ENCODE data around the gene PFKM.
A peak's percentile ranks its signal among the peaks of the same experiment; 100 is the strongest.
"Not testable (repeated sequence)": the region's sequence is repeated elsewhere in the genome, so short reads cannot be mapped to it uniquely, and the experiment has no call there.

PFKM gene

DNA sequence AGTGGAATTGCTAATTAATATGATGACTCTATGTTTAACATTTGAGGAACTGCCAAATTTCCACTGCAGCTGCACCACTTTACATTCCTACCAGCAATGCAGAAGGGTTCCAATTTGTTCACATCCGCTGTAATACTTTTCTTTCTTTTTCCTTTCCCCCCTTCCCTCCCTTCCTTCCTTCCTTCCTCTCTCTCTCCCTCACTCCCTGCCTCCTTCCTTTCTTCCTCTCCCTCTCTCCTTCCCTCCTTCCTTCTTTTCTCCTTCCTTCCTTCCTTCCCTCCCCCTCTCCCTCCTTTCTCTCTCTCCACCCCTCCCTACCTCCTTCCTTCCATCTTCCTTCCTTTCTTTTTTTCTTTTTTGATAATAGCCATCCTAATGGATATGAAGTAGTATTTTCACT is 3.2 kb upstream of the PFKM start:
- DNase-seq = no peak

DNA sequence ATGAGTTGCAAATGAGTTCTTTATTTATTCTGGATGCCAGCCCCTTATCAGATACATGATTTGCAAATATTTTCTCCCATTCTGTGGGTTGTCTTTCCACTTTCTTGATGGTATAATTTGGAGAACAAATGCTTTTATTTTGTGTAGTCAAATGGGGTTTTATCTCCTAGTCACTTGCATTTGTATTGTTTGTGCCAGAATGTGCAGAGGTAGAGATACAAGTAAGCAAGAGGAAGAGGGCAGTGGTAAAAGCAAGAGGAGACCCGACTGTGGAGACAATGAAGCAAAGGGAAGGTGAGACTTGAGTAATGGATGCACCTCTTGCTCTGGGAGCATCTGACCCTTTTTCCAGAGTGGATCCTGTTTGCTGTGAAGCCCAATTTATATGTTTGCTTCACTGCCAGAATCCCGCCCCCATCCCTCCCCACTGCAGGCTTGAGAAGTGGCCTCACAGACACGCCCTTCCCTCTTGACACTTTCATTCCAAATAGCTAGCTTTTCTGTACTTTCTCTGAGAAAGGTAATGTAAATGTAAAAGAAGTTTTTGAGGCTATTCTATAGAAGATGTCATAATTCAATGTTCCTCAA is 786 bp upstream of the PFKM start:
- DNase-seq = no peak

DNA sequence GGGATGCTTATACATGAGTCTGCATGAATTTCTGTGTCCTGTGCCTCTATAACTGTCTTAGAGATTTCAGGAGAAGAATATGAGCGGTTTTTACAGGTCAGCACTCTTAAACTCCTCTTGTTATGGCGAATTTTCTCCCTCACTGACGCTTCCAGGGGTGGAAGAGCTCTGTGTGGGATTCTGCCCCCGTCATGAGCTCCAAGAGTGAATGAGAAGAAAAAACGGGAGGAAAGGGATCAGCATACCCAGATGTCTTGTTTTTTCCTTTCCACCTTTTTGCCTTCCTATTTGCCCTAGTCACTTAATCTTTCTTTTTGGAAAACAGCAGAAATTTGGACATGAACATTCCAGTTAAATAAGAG is 651 bp downstream of the PFKM start:
- no peak for DNase-seq

DNA sequence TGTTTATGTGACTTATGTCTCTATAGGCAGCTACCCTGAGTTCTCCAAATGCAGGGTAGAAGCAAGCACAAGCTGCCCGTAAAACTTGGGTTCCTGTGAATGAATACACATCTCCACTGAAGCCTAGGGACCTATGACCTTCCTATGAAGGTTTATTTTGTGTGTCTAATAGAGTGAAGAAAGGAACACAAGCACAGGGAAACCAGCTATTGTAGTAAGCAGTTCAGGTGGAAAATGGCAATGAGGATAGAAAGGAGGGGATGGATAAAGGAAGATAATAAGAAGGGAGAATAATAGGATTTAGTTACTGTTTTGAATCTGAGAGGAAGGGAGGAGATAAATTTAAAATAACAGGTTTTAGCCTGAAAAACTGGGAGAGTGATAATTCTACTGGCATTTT is 2.4 kb downstream of the PFKM start:
- no peak for DNase-seq

DNA sequence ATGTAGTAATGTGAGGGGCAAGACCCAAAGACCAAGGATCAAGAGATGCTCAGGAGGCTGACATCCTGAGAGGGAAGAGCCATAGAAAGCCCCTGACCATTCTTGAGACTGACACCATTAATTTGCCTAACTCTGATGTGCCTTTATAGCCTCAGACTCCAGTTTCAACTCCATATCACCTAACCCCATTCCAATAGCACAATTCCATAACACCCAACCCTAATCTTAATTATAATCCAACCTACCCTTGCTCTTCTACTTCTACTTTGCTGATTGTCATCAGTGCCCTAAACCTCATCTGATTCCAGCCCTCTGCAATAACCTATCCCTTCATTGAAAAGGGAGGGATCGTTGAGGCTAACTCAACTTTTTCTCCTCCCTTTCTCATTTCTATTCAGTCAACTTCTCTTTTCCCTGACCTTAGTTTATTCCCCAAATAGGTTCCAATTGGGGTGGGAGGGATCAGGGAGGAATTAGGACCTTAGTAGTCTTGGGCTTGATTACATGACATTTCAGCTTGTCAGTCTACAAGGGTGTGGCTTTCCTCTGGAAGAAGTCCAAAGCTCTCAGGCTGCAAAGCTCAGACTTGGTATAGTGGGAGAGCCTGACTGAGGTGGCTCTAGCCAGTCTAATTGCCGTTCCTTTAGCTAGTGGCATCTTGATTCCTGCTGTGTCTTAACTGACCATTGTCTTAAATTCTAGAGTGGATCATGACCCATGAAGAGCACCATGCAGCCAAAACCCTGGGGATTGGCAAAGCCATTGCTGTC is 3.1 kb downstream of the PFKM start:
- DNase-seq = no peak

DNA sequence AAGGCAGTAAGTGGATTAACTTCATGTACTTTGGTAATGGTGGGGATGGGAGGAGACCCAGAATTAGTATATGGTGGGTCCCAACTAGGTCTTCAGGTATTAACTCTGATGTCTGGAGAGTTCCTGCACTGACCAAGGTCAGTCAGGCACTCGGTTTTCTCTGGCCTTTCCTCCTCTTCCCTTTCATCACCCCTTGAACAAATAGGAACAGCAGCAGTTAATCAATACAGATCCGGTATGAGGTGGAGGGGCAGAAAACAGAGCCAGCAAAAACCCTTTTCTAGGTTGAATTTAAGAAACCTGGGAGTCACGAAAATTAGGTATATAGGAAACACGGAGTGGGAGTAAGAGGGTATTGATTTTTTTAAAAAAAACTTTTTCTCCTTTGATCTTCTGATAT is 4.0 kb downstream of the PFKM start:
- no peak for DNase-seq

DNA sequence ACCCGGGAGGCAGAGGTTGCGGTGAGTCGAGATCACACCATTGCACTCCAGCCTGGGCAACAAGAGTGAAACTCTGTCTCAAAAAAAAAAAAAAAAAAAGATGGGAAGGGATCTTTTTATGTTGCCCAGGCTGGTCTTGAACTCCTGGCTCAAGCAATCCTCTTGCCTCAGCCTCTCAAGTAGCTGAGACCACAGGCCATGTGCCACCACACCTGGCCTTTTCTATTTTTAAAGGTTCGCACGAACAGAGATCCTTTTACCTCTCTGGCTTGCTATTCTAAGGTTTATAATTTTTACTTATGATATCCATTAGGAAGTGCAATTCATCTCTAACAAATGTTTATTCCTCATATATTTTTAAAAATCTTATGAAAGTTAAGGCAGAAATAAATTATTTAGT is 6.4 kb downstream of the PFKM start:
- DNase-seq = not testable (repeated sequence)

DNA sequence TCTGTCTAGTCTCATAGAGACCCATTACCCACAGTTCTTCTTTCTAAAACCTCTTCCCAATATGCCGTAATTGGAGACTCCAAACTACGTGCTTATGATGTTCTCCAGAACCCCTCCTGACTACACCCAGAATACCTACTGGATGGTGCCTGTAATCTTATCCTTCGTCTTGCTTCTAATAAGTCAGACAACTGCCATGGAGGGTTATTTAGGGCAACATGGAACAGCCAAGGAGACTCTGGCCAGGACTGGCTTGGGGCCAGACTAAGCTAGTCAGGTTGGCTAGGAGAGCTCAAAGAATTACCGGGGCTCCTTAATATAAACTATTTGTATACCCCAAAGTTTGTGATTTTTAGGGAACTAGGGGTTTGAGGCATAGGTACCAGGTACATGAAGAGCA is 6.8 kb downstream of the PFKM start:
- no peak for DNase-seq

DNA sequence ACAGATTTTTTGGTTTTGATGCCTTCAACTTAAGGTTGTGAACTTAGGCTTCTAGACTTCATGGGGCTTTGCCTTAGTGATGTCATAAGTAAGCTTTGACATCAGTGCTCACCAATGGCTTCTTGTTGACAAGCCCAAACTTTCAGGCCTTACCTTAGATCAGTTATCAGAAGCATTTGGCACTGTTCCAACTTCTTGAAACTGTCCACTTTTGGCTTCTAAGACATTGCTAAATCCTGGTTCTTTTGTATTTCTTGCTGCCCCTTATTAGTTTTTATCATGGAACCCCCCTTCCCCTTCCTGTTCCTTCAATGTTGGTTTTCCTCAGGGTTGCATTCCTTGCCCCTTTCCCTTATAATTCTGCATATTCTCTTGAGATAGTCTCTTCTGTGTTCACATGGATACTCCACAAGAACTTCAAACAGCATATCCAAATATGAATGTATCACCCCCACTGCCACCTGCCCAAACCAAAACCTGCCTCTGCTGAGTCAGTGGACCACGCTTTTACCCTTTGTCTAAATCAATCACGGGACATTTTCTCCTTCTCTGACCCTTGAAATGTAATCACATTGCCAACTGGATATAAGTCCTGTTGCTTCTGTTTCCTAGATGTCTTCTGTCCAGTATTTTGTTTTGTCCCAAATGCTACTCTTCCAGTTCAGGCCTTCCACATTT is 7.9 kb downstream of the PFKM start:
- DNase-seq = no peak

DNA sequence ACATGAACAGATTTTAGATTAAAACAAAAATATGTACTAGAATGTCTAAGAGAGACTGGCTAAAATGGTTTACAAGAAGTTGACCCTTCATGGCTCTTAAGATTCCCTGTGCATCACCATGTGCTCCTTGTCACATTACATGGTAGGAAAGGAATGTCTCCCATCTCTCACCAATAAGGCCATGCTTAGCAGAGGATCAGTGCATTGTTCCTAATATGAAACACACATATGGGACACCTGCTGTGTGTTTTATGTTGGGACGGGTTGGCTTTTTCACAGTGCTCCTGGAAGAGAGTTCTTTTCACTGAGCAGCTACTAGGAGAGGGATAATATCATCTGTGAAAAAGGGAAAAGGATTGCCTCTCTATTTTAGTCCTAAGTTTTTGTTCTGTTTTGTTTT is 9.6 kb downstream of the PFKM start:
- DNase-seq = no peak

DNA sequence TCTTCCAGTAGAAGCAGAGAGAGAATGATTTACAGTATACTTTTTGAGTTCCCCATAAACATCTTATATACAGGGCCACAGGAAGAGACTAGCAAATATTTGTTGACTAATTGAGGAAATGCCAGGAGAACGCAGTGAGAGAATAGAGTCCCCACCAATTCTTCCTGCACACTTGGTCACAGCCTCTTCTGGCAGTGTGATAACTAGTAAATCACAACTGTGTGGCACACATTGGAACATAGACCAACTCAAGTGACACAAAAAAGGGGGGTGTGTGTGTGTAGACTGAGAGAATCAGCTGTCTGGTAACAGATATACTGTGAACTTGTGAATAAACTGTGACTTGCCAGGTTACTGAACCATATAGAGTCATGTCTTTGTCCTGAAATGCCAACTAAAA is 10.2 kb downstream of the PFKM start:
- no peak for DNase-seq

DNA sequence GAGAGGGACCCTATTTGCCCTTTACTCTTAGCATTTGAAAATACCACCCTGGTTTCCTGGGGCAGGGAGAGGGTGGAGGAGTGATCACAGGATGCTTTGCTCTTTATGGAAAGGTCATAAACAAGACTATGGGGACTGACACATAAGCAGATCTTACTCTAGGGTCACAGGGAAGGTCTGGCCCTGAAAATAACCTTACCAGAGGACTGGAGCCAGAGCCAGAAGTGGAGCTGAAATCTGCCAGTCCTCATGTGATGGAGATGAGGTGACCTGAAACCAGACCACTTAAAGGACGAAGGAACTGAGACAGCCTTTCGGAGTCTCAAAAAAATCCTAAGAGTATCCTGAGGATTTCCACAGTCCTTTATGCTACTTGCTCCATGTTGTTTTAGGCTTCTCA is 12.4 kb downstream of the PFKM start:
- no peak for DNase-seq

DNA sequence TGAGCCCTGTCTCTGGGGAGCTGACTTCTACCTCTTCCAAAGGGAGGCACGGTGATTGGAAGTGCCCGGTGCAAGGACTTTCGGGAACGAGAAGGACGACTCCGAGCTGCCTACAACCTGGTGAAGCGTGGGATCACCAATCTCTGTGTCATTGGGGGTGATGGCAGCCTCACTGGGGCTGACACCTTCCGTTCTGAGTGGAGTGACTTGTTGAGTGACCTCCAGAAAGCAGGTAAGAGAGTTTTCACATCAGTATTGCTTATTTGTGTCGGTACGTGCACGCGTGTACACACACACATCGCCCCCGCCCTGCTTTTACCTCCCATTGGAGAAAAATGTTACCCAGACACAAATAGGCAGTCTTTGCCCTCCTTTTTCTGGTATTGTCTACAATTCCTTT is 13.7 kb downstream of the PFKM start:
- no peak for DNase-seq

DNA sequence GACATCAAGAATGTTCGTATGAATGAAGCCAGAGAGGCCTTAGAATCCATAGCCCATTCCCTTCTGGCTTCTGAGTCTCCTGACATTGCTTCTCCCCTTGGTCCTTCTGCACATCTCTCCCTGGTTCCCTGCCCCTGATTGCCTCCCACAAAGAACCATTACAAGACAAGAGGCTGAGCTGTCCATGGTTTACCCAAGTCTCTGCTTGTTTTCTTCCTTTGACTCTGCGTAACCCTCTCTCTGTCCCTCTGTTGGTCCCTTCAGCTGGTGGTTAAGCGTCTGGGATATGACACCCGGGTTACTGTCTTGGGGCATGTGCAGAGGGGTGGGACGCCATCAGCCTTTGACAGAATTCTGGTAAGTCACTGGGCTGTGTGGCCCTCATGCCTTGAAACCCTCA is 15.9 kb downstream of the PFKM start:
- DNase-seq = no peak

DNA sequence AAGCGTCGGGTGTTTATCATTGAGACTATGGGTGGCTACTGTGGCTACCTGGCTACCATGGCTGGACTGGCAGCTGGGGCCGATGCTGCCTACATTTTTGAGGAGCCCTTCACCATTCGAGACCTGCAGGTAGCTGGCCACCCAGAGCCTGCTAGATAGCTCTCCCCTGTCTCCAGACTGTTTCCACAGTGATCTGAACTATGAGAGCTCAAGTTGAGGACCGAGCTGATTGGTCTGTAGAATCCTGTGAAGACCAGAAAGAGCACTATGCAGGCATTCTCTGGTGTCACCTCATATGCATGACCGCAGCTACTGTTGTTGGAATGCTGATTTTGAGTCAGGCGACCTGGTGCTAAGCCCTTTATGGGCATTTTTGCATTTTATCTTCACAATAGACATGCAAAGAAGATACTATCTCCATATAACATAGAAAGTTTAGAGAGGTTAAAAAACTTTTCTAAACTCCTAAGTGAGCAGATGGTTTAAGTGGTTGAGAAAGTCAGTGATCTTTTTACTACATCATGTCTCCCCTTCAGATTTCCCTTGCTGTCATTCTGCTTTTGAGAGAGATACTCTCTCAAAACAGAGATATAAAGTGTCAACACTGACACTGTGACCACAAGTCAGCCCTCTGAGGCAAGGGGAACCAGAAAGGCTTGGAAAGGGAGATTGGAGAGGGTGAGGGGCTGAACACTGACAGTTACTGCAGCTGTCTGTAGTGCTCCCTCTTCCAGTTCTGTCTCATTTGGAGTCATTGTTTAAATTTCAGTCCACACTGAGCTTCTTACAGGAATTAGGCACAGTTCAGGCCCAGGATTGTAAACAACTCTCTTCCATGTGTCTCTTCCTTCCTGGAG is 23.9 kb downstream of the PFKM start:
- no peak for DNase-seq

DNA sequence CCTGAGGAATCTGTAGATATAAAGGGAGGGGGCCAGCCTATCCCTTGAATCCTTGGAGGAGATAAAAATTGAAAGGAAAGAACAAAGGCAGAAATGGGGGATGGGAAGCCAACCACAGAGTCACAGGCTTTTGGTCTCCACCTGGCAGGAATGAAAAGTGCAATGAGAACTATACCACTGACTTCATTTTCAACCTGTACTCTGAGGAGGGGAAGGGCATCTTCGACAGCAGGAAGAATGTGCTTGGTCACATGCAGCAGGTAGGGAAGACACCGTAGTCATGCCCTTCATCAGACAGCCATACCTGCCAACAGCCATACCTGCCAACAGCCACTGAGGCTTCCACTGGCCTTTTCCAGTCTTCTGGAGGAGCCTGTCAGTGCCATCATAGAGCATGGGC is 24.7 kb downstream of the PFKM start:
- no peak for DNase-seq

DNA sequence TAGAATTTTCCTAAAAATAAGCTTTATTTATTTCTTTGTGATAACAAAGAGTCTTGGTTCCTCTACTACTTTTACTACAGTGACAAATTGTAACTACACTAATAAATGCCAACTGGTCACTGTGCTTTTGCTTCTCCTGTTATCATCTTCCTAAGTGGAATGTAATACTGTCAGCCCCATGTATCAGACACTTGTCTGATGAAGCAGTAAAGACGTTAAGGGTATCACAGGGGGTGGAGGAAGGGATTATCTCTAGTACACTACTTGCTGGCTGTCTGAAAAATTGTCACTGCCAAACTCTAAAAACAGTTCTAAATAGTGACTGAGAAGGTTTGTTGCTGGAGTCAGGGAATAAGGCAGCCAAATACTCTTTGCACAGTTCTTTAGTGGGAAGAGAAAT is 26.8 kb downstream of the PFKM start:
- DNase-seq = no peak

DNA sequence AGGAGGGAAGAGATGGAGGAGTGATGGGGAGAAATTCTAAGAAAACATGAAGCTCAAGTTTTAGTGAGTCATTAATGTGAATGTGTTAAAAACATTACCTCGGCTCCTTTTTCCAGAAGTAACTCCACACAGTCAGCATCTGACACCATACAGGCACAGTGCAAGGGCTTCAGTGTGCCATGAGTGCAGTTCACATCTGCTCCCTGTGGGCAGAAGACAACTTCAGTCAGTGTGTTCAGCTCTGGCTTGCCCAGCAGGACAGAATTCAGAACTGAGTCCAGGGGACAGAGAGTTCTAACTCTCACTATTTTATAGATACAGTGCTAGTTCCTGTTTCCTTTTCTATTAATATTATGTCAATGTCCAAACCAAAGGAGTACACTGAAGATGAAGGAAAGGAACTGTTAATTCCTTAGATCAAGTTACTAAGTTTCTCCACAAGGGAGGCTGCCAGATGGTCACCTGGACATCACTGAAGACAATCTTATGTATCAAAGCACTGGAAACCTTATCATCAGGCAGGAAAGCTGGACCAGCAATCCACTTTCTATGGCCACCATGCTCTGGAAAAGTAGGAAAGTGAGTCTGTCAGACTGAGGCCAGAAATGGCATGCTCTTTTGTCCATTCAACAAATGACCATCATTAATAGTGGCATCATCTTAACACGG is 32.1 kb downstream of the PFKM start:
- DNase-seq = no peak

DNA sequence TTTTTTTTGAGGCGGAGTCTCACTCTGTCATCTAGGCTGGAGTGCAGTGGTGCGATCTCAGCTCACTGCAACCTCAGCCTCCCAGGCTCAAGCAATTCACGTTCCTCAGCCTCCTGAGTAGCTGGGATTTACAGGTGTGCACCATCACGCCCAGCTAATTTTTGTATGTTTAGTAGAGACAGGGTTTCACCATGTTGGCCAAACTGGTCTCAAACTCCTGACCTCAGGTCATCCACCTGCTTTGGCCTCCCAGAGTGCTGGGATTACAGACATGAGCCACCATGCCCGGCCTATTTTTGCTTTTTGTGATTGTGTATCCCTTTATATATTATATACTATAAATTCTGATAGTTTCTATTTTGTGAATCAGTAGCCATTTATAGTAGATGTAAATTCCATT is 36.6 kb downstream of the PFKM start:
- DNase-seq = not testable (repeated sequence)

DNA sequence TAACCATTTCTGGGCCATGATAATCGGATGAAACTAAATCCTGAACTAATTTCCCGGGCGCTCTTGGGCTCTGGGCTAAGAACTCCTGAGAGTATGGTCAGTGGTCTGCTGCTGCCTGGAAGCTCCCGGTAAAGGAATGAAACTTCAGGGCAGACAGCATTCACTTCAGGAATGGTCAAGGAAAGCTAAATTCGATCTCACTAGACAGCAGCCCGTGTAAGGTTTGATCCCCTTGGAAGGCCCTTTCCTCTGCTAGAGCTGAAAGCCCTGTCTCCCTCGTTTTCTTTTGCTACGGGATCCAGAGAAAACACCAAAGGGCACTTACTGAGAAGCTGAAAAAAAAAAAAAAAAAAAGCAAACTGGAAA is 37.5 kb downstream of the PFKM start:
- no peak for DNase-seq

DNA sequence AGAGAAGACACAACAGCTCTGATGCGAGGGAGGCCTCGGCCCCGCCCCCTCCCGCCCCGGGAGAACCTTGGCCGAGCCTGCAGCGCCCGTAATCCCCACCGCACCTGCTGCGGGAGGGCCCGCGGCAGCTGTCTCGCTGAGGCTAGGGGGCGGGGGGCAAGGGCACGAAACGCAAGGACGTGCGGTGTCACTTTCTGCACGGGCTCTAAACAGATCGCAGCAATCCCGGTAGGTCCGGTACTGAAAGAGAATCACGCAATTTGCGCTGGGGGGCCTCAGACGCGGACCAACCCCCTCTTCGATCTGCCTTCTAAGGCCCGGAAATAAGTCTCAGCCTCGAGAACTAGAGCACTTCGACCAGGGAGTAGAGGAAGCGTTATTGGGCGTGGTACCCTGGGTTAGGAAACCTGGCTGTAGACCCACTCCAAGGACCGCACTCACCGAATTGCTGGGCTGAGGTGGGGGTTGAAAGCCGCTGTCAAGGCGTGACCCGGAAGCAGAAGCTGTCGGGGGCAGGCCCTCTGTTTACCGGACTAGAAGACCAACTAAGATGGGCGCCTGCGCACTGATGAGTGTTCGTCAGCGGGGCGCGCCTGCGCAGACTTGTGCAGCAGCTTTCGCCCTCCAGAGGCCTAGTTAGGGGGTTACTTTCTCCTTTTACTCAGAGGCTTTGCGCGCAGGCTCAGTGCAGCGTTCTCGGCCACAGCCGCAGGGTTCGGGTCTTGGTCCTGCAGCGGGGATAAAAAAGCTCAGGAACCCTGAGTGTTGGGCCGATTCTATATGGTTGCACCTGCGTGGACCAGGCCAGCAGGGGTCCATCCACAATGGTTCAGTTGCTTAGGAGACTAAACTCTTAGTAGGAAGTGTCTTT is 38.1 kb downstream of the PFKM start, which contains the start of gene ASB8:
TSS of gene ASB8 (minus strand) at position 498 of the 871 bp plus-strand sequence. CDS start 4,019 bp downstream, outside the sequence.
- peak; percentile 97 for DNase-seq

DNA sequence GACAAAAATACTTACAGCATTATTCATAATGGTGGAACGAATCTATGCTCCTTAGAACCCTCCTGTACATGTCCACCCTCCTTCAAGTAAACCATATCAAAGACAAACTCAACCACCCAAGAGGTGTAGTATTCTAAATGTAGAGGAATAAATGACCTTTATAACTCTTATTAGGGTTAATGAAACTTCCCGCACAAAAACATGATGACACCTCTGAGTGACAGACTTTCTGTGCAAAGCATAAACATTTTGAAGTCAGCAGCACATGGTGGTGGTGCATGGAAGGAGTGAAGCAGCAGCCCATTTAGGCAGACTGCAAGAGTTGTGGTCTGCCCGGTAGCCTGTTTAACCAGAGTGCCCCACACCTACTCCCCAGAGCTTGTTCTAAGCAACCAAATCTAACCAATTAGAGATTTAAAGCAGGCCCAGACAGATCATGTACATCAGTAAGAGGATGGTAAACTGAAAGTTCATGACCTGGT is 38.8 kb downstream of the PFKM start:
- no peak for DNase-seq

All from fibroblast of skin of right quadriceps (primary cell).